Lower lobe of right lung (tissue), 2 donors: Measurements from ENCODE around the gene KRTAP7-1. TPM values are rescaled to one million over a fixed set of nuclear protein-coding genes. Genes with fewer than 3 reads are reported as not detected.

ENCODE experiments used
- ATAC-seq, 2 donors: fragments of 200-7000 bp; cut with Tn5 transposase; one replicate each; pipeline ENCODE4 v1.9.1; 2020 to 2022; ENCODE audit warnings: mild to moderate bottlenecking in 2 of 2, moderate library complexity in 2 of 2
- DNase-seq: peaks from one replicate; pipeline ENCODE4 v3.0.0-alpha.2; 2020
- H3K27ac ChIP-seq: fragments of 200-600 bp; one replicate; pipeline ENCODE4 v1.8.0; 2022
- H3K27me3 ChIP-seq: fragments of 200-600 bp; one replicate; pipeline ENCODE4 v1.8.0; 2022; ENCODE audit warnings: low read depth
- H3K36me3 ChIP-seq: fragments of 200-600 bp; one replicate; pipeline ENCODE4 v1.8.0; 2022; ENCODE audit warnings: mild to moderate bottlenecking
- H3K4me1 ChIP-seq: fragments of 200-600 bp; one replicate; pipeline ENCODE4 v1.8.0; 2022
- H3K4me3 ChIP-seq: fragments of 200-600 bp; one replicate; pipeline ENCODE4 v1.8.0; 2022; ENCODE audit warnings: mild to moderate bottlenecking
- H3K9me3 ChIP-seq: fragments of 200-600 bp; one replicate; pipeline ENCODE4 v1.8.0; 2022
- CTCF ChIP-seq: fragments of 200-600 bp; IDR thresholded peaks from one replicate; pipeline ENCODE4 v1.8.0; 2022; ENCODE audit warnings: antibody characterized with exemption, mild to moderate bottlenecking
- intact Hi-C: fragments of 100-400 bp; cut with DNase I; formaldehyde crosslinking; loops from one replicate; pipeline ENCODE4 v1.11.0; 2022
- total RNA-seq: library from RNA; stranded (reverse); fragmentation: NEBNext Ultra II Directional; extraction: Animal tissue kit (Norgen Biotek cat#: 25700); gene quantifications from one replicate; pipeline ENCODE4 v1.2.1, GENCODE V29; 2021
- donor health status: DM: no; HTN: yes; CAD: no; lungs with severe emphysema.

KRTAP7-1 gene
- total RNA-seq, 1 donor from 2014 or later, result not detected

DNA sequence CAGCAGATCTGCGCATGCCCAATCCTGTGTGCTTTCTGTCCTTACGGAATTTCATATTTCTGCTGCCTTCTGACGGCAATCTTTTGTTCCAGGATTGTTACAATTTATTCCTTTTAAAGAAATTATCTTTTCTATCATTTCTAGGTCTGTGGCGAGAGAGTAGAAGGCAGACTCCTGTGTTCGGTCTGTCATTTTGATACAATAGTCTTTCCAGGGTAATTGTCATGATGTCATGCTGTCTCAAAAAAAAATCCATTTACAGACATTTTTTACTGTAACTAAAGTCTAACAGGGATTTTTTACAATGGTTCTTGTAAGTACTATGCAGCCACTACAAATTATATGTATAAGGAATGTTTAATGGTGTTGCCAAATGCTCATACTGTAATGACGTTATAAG lies 9.0 kb upstream of the KRTAP7-1 start:
- no peak for TF ChIP-seq CTCF
- H3K27ac ChIP-seq, result no peak overlapping the region
- no peaks in the 10 kb centered on the region for H3K27me3 ChIP-seq
- intact Hi-C loops, result no loop called here
- H3K36me3 ChIP-seq, result no peaks in the 10 kb centered on the region
- ATAC-seq (no peak), DNase-seq (no peak)
- H3K9me3 ChIP-seq, result no peaks in the 10 kb centered on the region
- no peaks in the 10 kb centered on the region for H3K4me1 ChIP-seq
- H3K4me3 ChIP-seq, result no peak overlapping the region

GRCh38 chr21:30831194-30831765 lies 1.7 kb upstream of the KRTAP7-1 start:
- Histone ChIP-seq H3K27ac (no peak overlapping the region), H3K4me1 (no peaks in the 10 kb centered on the region), H3K4me3 (no peak overlapping the region), H3K9me3 (peaks cover 10% of the 10 kb centered on the region), H3K27me3 (no peaks in the 10 kb centered on the region), H3K36me3 (no peaks in the 10 kb centered on the region)
- intact Hi-C loops, result no loop called here
- DNase-seq, result no peak
- TF ChIP-seq CTCF, result peak; percentile 50
- ATAC-seq, result no peak

- Histone ChIP-seq H3K4me3 (no peak overlapping the region), H3K27ac (no peak overlapping the region), H3K27me3 (no peaks in the 10 kb centered on the region), H3K4me1 (no peaks in the 10 kb centered on the region), H3K36me3 (no peaks in the 10 kb centered on the region), H3K9me3 (no peaks in the 10 kb centered on the region)
- no peak for TF ChIP-seq CTCF
- no peak for ATAC-seq
- no peak for DNase-seq
- intact Hi-C loops, result no loop called here
These were observed 10.5 kb downstream of the KRTAP7-1 start for GRCh38 chr21:30818837-30819610.

DNA sequence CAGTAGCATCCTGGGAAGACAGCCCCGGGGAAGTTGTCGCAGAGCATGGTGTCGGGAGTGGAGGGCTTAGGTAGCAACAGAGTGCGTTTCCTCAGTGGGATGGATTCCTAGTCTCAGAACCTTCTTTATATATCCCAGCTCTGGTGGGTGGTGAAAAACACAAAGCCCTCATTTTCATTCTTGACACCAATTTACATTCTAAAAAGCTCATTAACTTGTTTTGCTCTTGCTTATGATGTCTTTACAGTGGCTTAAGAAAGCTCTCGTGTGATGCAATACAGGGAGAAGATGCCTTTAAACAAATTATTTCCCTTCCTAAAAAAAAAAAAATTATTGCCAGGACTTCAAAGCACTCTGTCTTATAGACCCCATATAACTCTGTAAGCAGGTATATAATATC lies 16.4 kb downstream of the KRTAP7-1 start, which contains the start of gene KRTAP8-1:
Gene KRTAP8-1 (minus strand): TSS at position 101 of the 400 bp plus-strand sequence. CDS start 54 bp downstream, at position 47.
- H3K27ac ChIP-seq, result no peak within 1 kb of the TSS
- intact Hi-C loops, result no loop called here
- TF ChIP-seq CTCF, result no peak
- no peak for ATAC-seq
- no peaks in the 10 kb centered on the region for H3K4me1 ChIP-seq
- no peaks in the 10 kb centered on the region for H3K36me3 ChIP-seq
- no peaks in the 10 kb centered on the region for H3K27me3 ChIP-seq
- H3K9me3 ChIP-seq, result no peaks in the 10 kb centered on the region
- DNase-seq, result no peak
- no peak within 1 kb of the TSS for H3K4me3 ChIP-seq

DNA sequence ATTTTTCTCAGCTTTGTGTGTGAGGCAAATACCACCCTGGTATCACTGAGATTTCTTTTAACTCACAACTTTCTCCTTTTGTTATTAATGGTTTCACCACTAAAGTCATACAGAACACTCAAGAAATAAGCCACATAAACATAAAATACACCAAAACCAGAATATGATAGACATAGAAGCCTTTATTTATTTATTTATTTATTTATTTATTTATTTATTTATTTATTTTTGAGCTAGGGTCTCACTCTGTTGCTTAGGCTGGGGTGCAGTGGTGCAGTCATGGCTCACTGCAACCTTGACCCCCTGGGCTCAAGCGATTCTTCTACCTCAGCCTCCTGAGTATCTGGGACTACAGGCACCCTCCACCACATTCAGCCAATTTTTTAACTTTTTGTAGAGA lies 29.0 kb downstream of the KRTAP7-1 start:
- Histone ChIP-seq H3K36me3 (no peaks in the 10 kb centered on the region), H3K4me1 (no peaks in the 10 kb centered on the region), H3K27ac (no peak overlapping the region), H3K4me3 (no peak overlapping the region), H3K9me3 (no peaks in the 10 kb centered on the region), H3K27me3 (no peaks in the 10 kb centered on the region)
- DNase-seq (no peak), ATAC-seq (no peak)
- no peak for TF ChIP-seq CTCF
- intact Hi-C loops, result no loop called here
